Osteocyte (in vitro differentiated cells): Measurements from ENCODE around the gene GPR15LG. TPM values are rescaled to one million over a fixed set of nuclear protein-coding genes. Genes with fewer than 3 reads are reported as not detected.
A peak's percentile ranks its signal among the peaks of the same experiment; 100 is the strongest.

Experiments used
- DNase-seq: peaks from one replicate; pipeline ENCODE4 v3.0.0; 2021; ENCODE audit warnings: mixed read lengths; ENCODE audit not compliant: unreplicated experiment; ENCODE audit errors: extremely low spot score
- H3K27ac Mint-ChIP-seq: one replicate; pipeline ENCODE4 v1.8.0; 2021; ENCODE audit warnings: mild to moderate bottlenecking, mixed read lengths; ENCODE audit not compliant: unreplicated experiment
- H3K27me3 Mint-ChIP-seq: one replicate; pipeline ENCODE4 v1.8.0; 2021; ENCODE audit warnings: mixed read lengths; ENCODE audit not compliant: unreplicated experiment
- H3K36me3 Mint-ChIP-seq: one replicate; pipeline ENCODE4 v1.8.0; 2021; ENCODE audit warnings: mixed read lengths; ENCODE audit not compliant: unreplicated experiment
- H3K4me1 Mint-ChIP-seq: one replicate; pipeline ENCODE4 v1.8.0; 2021; ENCODE audit warnings: mixed read lengths; ENCODE audit not compliant: unreplicated experiment
- H3K4me3 Mint-ChIP-seq: one replicate; pipeline ENCODE4 v1.8.0; 2021; ENCODE audit warnings: mild to moderate bottlenecking, moderate library complexity, mixed read lengths; ENCODE audit not compliant: unreplicated experiment
- H3K9me3 Mint-ChIP-seq: one replicate; pipeline ENCODE4 v1.8.0; 2021; ENCODE audit warnings: mixed read lengths; ENCODE audit not compliant: unreplicated experiment
- CTCF ChIP-seq: fragments of 200-600 bp; sonication (generic); IDR thresholded peaks from 2 replicates; pipeline ENCODE4 v1.5.0; 2021; ENCODE audit warnings: antibody characterized with exemption, mild to moderate bottlenecking, moderate library complexity
- total RNA-seq: library from RNA; stranded (reverse); gene quantifications from 2 replicates; pipeline ENCODE4 v1.2.1, GENCODE V29; 2021

The GPR15LG gene
- total RNA-seq, 1 donor from 2014 or later, result not detected

GRCh38 chr10:84214046-84214572 lies 40.5 kb downstream of the GPR15LG start:
- Mint-ChIP-seq H3K27ac (no peak overlapping the region), H3K27me3 (no peaks in the 10 kb centered on the region), H3K9me3 (no peaks in the 10 kb centered on the region), H3K36me3 (no peaks in the 10 kb centered on the region), H3K4me3 (no peak overlapping the region), H3K4me1 (no peaks in the 10 kb centered on the region)
- DNase-seq, result no peak
- no peak for TF ChIP-seq CTCF

GRCh38 chr10:84214612-84215235 lies 41.1 kb downstream of the GPR15LG start:
- Mint-ChIP-seq H3K27me3 (no peaks in the 10 kb centered on the region), H3K4me1 (no peaks in the 10 kb centered on the region), H3K4me3 (no peak overlapping the region), H3K9me3 (no peaks in the 10 kb centered on the region), H3K36me3 (no peaks in the 10 kb centered on the region), H3K27ac (no peak overlapping the region)
- TF ChIP-seq CTCF, result peak; percentile 13
- DNase-seq, result no peak

GRCh38 chr10:84216834-84217233 lies 43.2 kb downstream of the GPR15LG start:
- H3K4me3 Mint-ChIP-seq, result no peak overlapping the region
- H3K4me1 Mint-ChIP-seq, result no peaks in the 10 kb centered on the region
- DNase-seq, result no peak

GRCh38 chr10:84217746-84218145 lies 44.1 kb downstream of the GPR15LG start:
- H3K36me3 Mint-ChIP-seq, result no peaks in the 10 kb centered on the region
- no peak overlapping the region for H3K4me3 Mint-ChIP-seq
- no peak for DNase-seq

More at GRCh38 chr10:84216834-84217233, 43.2 kb downstream of the GPR15LG start:
- Mint-ChIP-seq H3K27me3 (no peaks in the 10 kb centered on the region), H3K27ac (no peak overlapping the region), H3K9me3 (no peaks in the 10 kb centered on the region), H3K36me3 (no peaks in the 10 kb centered on the region)
- TF ChIP-seq CTCF, result no peak

More at GRCh38 chr10:84217746-84218145, 44.1 kb downstream of the GPR15LG start:
- no peak for TF ChIP-seq CTCF
- H3K27ac Mint-ChIP-seq, result no peak overlapping the region
- H3K4me1 Mint-ChIP-seq, result no peaks in the 10 kb centered on the region
- H3K27me3 Mint-ChIP-seq, result no peaks in the 10 kb centered on the region
- H3K9me3 Mint-ChIP-seq, result no peaks in the 10 kb centered on the region
